ENCODE results near the gene PSMD7.

DNA sequence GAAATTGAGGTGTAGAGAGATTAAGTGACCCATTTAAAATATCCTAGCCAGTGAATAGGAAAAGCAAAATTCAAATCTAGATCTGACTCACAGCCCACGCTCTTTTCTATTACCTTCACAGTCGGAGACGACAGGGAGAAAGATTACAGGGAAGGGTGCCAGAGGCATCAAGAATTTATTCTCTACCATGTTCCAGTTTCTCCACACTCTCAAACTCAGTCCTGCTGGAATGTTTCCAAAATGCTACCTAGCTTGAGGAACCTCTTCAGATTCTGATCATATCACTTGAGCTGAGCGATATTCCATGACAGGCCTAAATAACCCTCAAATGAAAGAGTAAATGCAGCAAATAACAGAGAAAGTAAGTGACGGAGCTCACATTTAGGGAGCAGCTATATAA, 5.4 kb upstream of the PSMD7 start:
- TF ChIP-seq ETS1 (IDR thresholded peaks at IDR 0.05) (no peak), EZH2 (IDR thresholded peaks at IDR 0.05; ENCODE audit: low read depth, unreplicated experiment) (no peak), CTCF (conservative IDR thresholded peaks at IDR 0.05; ENCODE audit: low read depth in 2 of 2) (no peak), POLR2AphosphoS5 (IDR thresholded peaks at IDR 0.05; ENCODE audit: low read depth) (no peak), EZH2phosphoT487 (IDR thresholded peaks at IDR 0.05; ENCODE audit: unreplicated experiment) (no peak), NANOG (IDR thresholded peaks at IDR 0.05; ENCODE audit: borderline replicate concordance) (no peak)
- TF ChIP-seq, protein P1, sequence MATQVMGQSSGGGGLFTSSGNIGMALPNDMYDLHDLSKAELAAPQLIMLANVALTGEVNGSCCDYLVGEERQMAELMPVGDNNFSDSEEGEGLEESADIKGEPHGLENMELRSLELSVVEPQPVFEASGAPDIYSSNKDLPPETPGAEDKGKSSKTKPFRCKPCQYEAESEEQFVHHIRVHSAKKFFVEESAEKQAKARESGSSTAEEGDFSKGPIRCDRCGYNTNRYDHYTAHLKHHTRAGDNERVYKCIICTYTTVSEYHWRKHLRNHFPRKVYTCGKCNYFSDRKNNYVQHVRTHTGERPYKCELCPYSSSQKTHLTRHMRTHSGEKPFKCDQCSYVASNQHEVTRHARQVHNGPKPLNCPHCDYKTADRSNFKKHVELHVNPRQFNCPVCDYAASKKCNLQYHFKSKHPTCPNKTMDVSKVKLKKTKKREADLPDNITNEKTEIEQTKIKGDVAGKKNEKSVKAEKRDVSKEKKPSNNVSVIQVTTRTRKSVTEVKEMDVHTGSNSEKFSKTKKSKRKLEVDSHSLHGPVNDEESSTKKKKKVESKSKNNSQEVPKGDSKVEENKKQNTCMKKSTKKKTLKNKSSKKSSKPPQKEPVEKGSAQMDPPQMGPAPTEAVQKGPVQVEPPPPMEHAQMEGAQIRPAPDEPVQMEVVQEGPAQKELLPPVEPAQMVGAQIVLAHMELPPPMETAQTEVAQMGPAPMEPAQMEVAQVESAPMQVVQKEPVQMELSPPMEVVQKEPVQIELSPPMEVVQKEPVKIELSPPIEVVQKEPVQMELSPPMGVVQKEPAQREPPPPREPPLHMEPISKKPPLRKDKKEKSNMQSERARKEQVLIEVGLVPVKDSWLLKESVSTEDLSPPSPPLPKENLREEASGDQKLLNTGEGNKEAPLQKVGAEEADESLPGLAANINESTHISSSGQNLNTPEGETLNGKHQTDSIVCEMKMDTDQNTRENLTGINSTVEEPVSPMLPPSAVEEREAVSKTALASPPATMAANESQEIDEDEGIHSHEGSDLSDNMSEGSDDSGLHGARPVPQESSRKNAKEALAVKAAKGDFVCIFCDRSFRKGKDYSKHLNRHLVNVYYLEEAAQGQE (IDR thresholded peaks at IDR 0.05; ENCODE audit: unreplicated experiment): no peak

Measured in GM23338 (cell line).